GM23248 (cell line): Measurements from ENCODE around the gene PDE3A.

Source experiments
- EZH2 ChIP-seq: fragments of 200-600 bp; sonication (generic); IDR thresholded peaks from 2 replicates; pipeline ENCODE4 v1.6.1; 2018; ENCODE audit warnings: antibody characterized with exemption, mild to moderate bottlenecking; ENCODE audit not compliant: insufficient read depth, poor library complexity, severe bottlenecking
- EZH2phosphoT487 ChIP-seq: fragments of 200-600 bp; sonication (generic); IDR thresholded peaks from 2 replicates; pipeline ENCODE4 v1.6.1; 2018; ENCODE audit warnings: antibody characterized with exemption, moderate library complexity, mild to moderate bottlenecking, low read depth; ENCODE audit not compliant: insufficient read depth

DNA sequence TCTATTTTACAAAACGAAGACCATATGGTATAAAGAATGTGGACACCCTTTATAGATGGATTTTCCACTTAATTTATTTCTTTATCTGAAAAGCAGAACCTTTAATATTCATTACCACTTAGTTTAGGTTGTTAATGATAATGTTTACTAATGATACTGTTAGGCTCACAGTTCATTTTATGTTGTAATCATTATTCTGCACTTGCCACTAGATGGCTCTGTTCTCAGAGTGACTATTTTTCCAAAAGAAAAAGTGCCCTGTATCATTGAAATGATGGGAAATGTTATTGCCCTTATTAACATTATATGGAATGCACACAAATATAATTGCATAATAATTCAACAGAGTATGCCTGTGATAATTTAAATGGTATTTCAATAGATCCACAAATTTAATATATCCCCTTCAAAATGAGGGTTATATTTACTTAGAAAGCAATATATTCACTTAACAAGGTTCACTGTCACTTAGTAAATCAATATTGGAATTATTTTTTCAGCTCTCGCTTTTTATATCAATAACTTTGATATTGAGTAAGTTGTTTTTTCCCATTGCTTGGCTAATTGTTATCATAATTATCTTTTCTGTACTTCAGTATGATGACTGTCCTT is 95.7 kb downstream of the PDE3A start:
- no peak for TF ChIP-seq EZH2
- no peak for TF ChIP-seq EZH2phosphoT487
